GM19324 (cell line): Measurements from ENCODE around the gene RAP1A.

Experiments
- ATAC-seq: cut with Tn5 transposase; IDR thresholded peaks from one replicate; pipeline ENCODE4 v1.9.1; 2021; ENCODE audit warnings: mild to moderate bottlenecking, moderate library complexity; ENCODE audit not compliant: unreplicated experiment, low FRiP score

The RAP1A gene

GRCh38 chr1:111619635-111620440 is at the start of gene RAP1A:
RAP1A (plus strand) TSS chr1:111619789; CDS start chr1:111691361, 71,572 bp downstream.
- ATAC-seq, result peak; percentile 78

- ATAC-seq, result no peak
These were observed 49.7 kb upstream of the RAP1A start for GRCh38 chr1:111569913-111570312.

- no peak for ATAC-seq
These were observed 48.8 kb upstream of the RAP1A start for GRCh38 chr1:111570781-111571181.

GRCh38 chr1:111571239-111571638 is 48.4 kb upstream of the RAP1A start:
- ATAC-seq, result no peak

- ATAC-seq, result no peak
These were observed 47.6 kb upstream of the RAP1A start for GRCh38 chr1:111571987-111572386.

- no peak for ATAC-seq
These were observed 43.0 kb upstream of the RAP1A start for GRCh38 chr1:111576547-111576946.

- ATAC-seq, result no peak
These were observed 41.8 kb upstream of the RAP1A start for GRCh38 chr1:111577814-111578213.

- no peak for ATAC-seq
These were observed 38.4 kb upstream of the RAP1A start for GRCh38 chr1:111581166-111581565.

GRCh38 chr1:111582016-111582415 is 37.6 kb upstream of the RAP1A start:
- ATAC-seq, result no peak

- no peak for ATAC-seq
These were observed 36.7 kb upstream of the RAP1A start for GRCh38 chr1:111582644-111583618.

- ATAC-seq, result no peak
These were observed 34.0 kb upstream of the RAP1A start for GRCh38 chr1:111585447-111586086.

- ATAC-seq, result no peak
These were observed 33.5 kb upstream of the RAP1A start for GRCh38 chr1:111586112-111586511.

GRCh38 chr1:111587509-111588174 is 31.9 kb upstream of the RAP1A start:
- no peak for ATAC-seq

GRCh38 chr1:111591937-111592336 is 27.7 kb upstream of the RAP1A start:
- ATAC-seq, result no peak

GRCh38 chr1:111592389-111593361 is 26.9 kb upstream of the RAP1A start:
- ATAC-seq, result peak; percentile 80

- ATAC-seq, result no peak
These were observed 25.9 kb upstream of the RAP1A start for GRCh38 chr1:111593403-111594305.

GRCh38 chr1:111594306-111594693 is 25.3 kb upstream of the RAP1A start:
- ATAC-seq, result no peak

GRCh38 chr1:111595807-111596206 is 23.8 kb upstream of the RAP1A start:
- ATAC-seq, result no peak
